HepG2 (cell line): Measurements from ENCODE around the gene SLC17A9. TPM values are rescaled to one million over a fixed set of nuclear protein-coding genes. Genes with fewer than 3 reads are reported as not detected.
A peak's percentile ranks its signal among the peaks of the same experiment; 100 is the strongest.

Experiments
- HMG20A ChIP-seq: IDR thresholded peaks from 2 replicates; pipeline ENCODE4 v1.6.1; 2016; ENCODE audit warnings: borderline replicate concordance
- PBX3 ChIP-seq: sonication (generic); formaldehyde crosslinking; IDR thresholded peaks from 2 replicates; pipeline ENCODE4 v1.8.1; 2023; ENCODE audit warnings: missing genetic modification reagents, inconsistent platforms, borderline replicate concordance
- TAF15 ChIP-seq: fragments of 200-400 bp; formaldehyde crosslinking; IDR thresholded peaks from one replicate; pipeline ENCODE4 v1.6.1; 2018; ENCODE audit warnings: mild to moderate bottlenecking, low read depth, low read length; ENCODE audit not compliant: poor library complexity, severe bottlenecking
- ZFP1 ChIP-seq: IDR thresholded peaks from 2 replicates; pipeline ENCODE4 v1.6.1; 2016
- ZNF10 ChIP-seq: sonication (generic); formaldehyde crosslinking; IDR thresholded peaks from 2 replicates; pipeline ENCODE4 v1.4.0; 2020; ENCODE audit warnings: mild to moderate bottlenecking, low read depth, missing genetic modification reagents, borderline replicate concordance
- ZNF503 ChIP-seq: sonication (generic); formaldehyde crosslinking; IDR thresholded peaks from 2 replicates; pipeline ENCODE4 v1.4.0; 2020; ENCODE audit warnings: missing genetic modification reagents
- ZNF563 ChIP-seq: sonication (generic); formaldehyde crosslinking; IDR thresholded peaks from 2 replicates; pipeline ENCODE4 v1.8.0; 2022; ENCODE audit warnings: mild to moderate bottlenecking, moderate library complexity, missing genetic modification reagents
- ZSCAN30 ChIP-seq: sonication (generic); formaldehyde crosslinking; IDR thresholded peaks from 2 replicates; pipeline ENCODE4 v1.5.0; 2020; ENCODE audit warnings: mild to moderate bottlenecking, missing genetic modification reagents
- polyA plus RNA-seq, 8 experiments: library from polyadenylated mRNA; depleted of rRNA in 3 of 8; stranded (reverse) in 7 of 8; unstranded in 1 of 8; fragments of >200 nt; fragmentation: Illumina TruSeq in 4 of 8; extraction: Trizol in 4 of 8; gene quantifications; 2 replicates each; pipeline versions ENCODE4 v1.2.1 to v1.2.3, GENCODE V29; 2011 to 2016; ENCODE audit warnings: low read depth in 4 of 8, missing spikeins in 1 of 8, mixed read lengths in 1 of 8; ENCODE audit not compliant: insufficient read depth in 1 of 8
- total RNA-seq, 5 experiments: library from RNA; depleted of rRNA; stranded (reverse); fragments of >200 nt; fragmentation: Illumina TruSeq; extraction: Trizol; gene quantifications; 2 replicates each; pipeline ENCODE4 v1.2.3, GENCODE V29; 2016; ENCODE audit warnings: low read depth in 1 of 5

Gene SLC17A9
- total and polyA plus RNA-seq, 2 of the 13 experiments (the other 11 are each of a cell fraction or from before 2014, with no cell fraction given): 110 to 191 TPM

- TF ChIP-seq PBX3 (no peak), ZNF10 (CRISPR knock-in tag) (no peak), HMG20A (CRISPR knock-in tag) (no peak), ZFP1 (CRISPR knock-in tag) (no peak), ZNF503 (no peak), ZNF563 (CRISPR knock-in tag) (peak; percentile 10; the same call in 1 of the 2 replicates), ZSCAN30 (CRISPR knock-in tag) (no peak), TAF15 (peak; percentile 34)
Measured at GRCh38 chr20:63008541-63009044, 56.1 kb downstream of the SLC17A9 start (continued).
